HG03442 (cell line): ENCODE results near the gene QRFP.

Source experiments
- ATAC-seq: cut with Tn5 transposase; IDR thresholded peaks from one replicate; pipeline ENCODE4 v1.9.1; 2021; ENCODE audit warnings: mild to moderate bottlenecking, moderate library complexity; ENCODE audit not compliant: unreplicated experiment

Gene QRFP

DNA sequence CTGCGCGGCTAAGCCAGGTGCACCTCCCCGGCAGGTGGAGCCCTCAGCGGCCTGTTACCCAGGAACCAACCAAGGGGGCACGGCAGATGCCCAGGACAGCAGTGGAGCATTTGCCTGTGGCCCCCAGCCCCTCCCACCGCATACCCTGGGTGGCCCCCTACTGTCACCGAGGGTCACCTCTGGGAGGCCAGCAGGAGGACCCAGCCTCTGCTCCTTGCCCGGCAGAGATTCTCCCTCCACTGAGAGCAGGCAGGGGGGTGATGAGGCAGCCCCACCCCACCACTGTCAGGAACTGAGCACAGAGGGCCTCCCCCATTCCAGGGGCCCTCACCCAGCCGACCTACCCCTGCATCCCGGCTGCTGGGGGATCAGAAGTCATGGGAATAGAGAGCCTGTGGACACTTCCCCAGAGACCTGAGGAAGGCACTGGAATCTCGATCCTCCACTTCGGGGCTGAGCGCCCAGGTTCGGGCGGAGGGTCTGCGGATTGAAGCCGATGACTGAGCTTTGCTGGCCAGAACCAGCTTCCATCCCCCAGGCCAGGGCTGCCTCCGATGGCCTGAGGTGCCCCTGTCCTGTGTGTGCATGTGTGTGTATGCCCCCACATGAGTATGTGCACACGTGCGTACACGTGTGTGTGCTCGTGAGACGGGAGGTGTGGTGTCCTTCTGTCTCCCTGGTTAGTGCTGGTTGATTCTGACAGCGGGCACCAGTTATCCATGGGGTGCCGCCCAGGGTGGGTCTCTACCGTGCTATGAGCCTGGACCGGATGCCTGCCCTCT is at the start of gene QRFP:
Gene QRFP (minus strand): TSS at position 580 of the 782 bp plus-strand sequence. CDS start 2,974 bp downstream, outside the sequence.
- ATAC-seq = no peak

- ATAC-seq = no peak
Measured at GRCh38 chr9:130945173-130945572, 48.6 kb upstream of the QRFP start.

- ATAC-seq = no peak
Measured at GRCh38 chr9:130944510-130945058, 48.0 kb upstream of the QRFP start.

GRCh38 chr9:130943777-130944176 is 47.2 kb upstream of the QRFP start:
- ATAC-seq = no peak

GRCh38 chr9:130943221-130943620 is 46.6 kb upstream of the QRFP start:
- ATAC-seq = no peak

DNA sequence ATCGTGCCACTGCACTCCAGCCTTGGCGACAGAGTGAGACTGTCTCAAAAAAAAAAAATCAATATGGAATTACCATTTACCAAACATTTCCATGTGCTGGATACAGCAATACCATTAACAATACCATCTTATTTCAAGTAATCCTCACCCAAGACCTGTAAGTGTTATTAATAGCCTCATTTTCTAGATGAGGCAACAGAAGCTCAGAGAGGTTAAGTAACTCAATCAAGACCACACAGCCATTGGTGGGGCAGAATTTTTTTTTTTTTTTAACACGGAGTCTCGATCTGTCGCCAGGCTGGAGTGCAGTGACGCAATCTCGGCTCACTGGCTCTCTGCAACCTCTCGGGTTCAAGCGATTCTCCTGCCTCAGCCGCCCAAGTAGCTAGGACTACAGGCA is 46.1 kb upstream of the QRFP start:
- no peak for ATAC-seq

- no peak for ATAC-seq
Measured at GRCh38 chr9:130942084-130942483, 45.5 kb upstream of the QRFP start.

DNA sequence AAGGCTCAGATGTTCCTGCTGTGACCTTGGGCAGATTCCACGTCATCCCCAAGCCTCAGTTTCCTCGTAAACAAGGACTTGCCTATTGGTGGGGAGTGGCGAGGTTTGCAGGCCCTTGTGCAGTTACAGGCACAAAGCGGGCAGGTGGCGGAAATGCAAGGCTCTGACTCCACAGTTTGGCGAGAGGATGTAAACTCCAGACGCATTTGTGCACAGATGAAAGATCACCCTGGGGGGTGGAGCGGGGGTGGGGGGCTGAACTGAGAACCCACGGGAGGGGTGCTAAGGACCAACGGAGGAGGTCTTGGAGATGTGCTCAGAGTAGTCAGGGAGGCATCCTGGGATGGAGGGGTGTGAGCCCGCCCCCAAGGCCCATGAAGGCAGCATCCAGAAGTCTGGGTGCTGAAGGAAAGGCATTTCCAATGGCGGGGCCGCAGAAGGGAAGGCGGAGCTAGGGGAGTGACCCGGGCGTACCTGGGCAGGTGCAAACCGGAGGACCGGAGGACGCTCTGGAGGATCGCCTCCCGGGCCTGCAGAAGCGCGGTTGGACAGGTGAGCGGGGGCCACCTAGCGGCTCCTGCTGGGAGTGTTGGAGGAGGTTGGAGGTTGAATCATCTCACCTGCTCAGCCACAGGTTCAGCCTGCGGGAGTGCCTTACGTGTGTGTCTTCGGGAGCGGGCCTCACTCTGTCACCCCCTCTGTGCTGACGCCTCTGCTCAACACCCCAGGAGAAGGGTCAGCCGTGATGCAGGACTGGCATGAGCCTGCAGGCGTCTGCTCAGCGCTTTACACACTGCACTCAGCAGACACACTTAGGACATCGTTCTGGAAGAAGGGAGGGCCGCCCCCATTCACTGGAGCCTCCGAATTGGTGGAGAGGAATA is 44.3 kb upstream of the QRFP start:
- peak; percentile 47 for ATAC-seq

DNA sequence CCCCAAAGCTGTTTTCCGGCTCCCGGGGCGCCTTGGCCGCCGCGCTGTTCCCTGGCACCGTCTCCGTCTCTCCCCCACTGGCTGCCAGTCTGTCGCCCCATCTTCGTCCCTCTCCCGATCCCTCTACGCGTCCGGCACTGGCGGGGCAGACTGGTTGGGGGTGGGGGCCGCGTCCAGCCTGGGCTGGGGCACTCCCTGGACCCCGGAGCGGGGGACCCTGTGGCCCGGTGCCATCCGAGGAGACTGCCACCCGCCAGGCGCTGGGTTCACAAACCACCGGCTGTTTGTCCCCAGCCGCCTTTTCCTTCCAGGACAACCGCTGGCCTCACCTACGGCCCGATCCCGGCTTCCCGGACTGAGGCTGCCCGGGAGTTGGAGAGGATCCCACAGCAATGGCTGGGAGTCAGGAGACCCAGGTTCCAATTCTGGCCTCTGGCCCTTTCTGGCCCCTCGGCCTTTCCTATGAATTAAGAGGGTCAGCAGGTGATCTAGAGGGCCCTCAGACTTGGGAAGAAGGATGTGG is 43.5 kb upstream of the QRFP start:
- ATAC-seq = no peak

DNA sequence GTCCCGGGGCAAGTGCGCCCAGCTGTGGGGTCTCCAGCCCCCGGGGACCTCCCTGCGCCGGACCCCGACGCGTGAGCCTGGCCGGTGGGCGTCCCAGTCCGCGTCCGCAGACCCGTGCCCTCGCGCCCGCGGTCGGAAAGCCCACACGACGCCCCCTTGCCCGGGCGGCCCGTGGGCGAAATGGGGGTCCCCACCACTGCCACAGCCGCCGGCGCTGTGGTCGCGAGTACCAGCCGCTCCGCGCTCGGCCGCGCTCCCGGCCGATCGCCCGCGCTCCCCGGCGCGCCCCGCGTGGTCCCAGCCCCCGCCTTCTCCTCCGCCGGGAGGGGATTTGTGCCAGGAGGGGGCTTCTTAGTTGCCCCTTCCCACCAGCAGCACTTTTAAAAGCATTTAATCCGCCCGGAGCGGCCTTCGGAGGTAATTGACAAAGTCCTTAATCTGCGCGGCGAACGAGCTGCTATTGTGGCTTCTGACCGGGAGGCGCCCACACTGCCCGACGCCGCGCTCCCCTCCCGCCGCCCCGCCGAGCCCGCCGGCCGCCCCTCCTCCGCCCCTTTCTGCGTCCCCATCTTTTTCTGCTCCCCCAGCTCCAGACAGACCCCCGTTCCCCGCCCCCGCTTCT is 42.9 kb upstream of the QRFP start:
- ATAC-seq = no peak

DNA sequence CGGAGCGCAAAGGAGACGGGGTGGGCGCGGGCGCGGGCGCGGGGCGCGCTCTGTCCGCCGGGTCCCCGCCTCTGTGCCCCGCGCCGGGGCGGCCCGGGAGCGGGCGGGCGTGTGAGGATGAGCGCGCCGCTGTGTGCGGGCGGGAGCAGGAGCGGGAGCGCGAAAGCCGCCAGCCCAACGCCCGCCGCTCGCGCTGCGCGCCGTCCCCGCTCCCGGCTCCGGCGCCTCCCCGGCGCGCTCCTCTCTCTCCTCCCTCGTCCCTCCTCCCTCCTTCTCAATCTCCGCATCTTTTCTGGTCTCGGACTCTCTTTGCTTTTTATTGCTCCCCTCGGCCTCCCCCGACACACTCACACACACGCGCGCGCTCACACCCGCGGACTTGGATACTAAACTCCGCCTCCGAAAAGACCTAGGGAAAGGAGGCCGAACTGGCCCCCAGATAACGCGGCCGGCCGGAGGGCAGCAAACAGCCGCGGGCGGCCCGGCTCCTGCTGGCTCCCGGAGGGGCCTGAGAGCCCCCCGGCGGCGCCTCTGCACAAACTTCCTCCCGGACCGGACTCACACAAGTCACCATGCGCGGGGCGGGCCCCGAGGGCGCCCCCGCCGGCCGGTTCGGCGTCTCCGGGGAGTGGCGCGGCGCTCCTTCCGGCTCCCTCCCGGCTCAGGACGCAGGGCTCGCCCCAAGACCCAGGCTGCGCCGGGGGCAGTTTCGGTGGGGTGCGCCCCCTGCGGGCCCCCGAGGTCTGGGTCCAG is 42.2 kb upstream of the QRFP start, which contains the start of gene FIBCD1:
Gene FIBCD1 (minus strand): TSS at position 596 of the 753 bp plus-strand sequence. CDS start 640 bp downstream, outside the sequence.
- no peak for ATAC-seq

DNA sequence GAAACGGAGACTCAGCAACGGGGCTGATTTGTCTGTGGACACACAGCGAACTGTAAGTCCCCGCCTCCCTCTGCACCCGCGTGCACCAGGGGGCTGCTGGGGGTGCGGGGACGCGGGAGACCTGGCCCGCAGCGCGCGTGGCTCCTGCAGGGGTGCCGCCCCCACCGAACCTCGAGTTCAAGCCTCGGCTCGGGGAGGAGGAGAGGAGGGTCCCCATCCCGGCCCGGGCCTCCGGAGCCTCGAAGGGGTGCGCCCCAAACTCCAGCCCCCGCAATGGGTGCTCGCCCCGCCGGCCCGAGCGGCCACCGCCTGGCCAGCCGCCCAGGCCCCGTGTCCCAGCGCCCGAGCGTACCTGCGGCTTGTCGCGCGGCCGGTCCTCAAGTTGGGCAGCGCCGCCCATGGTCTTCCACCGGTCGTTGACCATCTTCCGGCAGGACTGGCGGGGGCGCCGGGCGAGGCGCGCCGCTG is 41.6 kb upstream of the QRFP start:
- no peak for ATAC-seq

- no peak for ATAC-seq
Measured at GRCh38 chr9:130937146-130938076, 40.8 kb upstream of the QRFP start.

DNA sequence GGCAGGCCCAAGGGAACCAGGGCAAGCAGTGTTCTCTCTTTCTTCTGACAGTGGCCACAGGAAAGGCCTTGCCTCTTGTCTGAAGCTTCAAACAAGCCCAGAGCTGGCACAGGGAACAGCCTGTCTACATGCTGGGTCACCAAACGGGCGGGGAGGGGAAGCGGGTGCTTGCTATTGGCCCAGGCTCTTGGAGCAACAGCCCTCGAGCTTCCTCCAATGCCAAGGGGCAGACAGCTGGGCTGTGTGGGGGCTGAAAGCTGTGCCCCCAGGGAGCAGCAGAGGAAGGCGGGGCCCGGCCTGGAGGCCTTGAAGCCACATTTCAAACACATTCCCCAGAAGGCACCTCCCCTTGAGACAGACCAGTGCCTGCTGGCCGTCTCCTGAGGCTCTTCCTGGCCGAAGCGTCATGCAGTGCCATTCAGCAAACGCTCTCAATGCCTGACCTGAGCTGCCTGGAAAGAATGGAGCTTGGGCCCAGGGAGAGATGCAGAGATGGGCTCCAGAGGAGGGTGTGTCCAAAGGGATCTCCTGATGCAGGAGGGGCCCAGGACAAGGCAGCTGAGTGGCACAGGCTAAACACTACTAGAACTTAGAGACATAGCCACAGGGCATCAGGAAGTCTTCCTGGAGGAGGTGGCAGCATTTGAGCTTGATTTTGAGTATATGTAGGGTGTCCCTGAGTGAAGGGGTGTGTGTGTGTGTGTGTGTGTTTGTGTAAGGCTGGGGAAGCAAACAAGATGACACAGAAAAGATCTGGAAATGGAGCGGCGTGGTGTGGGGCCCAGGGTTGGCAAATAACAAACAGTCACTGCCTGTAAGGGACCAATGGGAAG is 39.9 kb upstream of the QRFP start:
- no peak for ATAC-seq

DNA sequence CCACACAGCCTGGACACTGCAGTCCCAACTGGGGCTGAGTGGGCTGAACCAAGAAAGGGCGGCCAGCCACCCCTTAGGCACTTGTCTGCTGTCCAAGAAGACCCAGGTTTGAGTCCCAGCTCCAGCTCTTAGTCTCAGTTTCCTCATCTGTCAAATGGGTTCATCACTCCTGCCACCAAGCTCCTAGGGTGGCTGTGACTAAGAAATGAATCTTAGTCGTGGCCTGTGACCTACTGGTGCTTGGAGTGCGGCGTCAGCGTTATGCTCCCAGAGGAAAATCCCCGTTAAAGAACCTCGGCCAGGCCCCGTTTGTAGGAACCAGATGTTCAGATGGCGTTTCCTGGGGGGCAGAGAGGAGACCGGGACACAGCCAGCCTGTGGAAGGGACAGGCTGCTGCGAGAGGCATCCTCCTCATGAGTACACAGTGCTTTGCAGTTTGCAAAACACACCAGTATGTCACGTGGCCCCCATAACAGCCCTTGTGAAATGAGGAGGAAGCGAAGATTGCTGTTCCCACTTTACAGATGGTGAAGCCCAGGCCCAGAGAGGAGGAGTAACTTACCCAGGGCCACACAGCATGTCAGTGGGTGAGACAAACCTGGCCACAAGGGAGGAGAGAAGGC is 39.1 kb upstream of the QRFP start:
- ATAC-seq = no peak

DNA sequence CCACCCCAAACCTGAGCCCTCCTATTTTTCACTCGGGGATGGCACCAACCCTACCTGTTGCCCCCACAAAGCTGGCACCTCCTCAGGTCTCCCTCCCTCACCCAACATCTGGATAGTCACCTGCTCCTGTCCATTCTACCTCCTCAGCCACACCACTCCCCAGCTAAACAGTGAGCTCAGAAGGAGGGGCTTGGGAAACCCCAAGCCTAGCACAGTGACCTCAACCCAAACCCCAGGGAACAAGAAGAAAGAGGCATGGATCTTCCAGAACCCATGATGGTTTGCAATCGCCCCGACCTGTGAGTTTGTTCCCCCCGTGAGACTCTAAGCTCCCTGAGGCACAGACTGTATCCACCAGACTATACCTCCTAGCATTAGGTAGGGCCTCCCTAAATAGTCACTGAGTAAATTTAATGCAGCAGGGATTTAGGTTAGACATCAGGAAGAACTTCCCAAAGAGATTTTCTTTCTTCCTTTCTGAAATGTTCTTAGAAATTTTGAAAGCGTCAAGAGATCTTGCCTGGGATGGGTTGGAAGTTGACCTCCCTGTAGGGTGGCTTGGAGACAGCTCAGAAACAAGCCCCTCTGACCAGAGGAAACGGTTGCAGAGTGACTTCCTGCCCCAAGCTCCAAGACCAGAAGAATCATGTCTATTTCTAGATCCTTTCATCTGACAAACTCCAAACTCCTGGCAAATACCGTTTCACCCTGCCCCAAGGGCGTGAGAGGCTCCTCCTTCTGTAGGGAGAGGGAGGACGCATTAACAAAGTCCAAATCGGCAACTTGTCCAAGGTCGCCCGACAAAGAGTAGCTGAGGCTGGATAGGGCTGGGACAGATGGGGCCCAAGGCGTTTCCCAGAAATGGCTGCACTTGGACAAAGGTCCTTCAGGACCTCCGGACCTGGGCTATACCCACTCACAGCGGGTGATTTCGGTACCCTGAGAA is 38.4 kb upstream of the QRFP start:
- no peak for ATAC-seq
